ENCODE data around the gene SUN2. TPM values are rescaled to one million over a fixed set of nuclear protein-coding genes. Genes with fewer than 3 reads are reported as not detected.

Gene SUN2
- total and polyA plus RNA-seq, 2 of the 13 experiments (the other 11 are each of a cell fraction or from before 2014, with no cell fraction given) = 45.6 to 56.6 TPM

DNA sequence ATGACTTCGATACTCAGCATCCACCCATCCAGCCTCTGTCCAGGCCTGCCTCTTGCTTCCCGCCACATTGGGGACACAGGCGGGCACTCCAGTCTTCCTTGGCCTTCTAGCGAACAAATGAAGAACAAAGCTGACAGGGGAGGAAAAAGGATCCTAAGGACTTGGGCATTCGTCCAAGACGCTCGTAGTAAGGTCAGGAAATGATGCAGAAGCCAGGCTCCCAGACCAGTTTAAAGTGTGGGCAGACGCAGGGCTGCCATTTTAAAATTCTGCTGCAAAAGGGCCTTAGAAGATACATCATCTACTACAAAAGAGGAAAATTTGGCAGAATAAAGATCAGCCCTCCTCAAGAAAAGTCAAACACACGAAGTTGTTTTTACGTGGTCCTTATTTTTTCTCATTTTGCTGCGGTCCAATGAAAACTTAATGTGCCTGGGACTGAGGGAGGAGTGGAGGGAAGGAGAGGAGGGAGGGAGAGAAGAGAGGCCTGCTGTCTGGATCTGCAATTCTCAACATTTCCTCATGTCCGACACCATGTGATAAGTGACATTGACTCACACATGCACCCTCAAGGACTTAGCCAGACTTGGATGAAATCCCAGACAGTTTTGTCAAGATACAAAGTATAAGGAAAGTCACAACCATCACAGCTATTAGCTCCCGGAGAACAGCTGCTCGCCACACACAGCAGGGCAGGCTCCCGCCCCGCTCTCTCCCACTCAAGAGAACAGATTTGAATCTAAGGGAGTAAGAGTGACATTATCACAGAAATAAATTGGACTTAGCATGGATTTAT is 32.4 kb upstream of the SUN2 start:
- no peak overlapping the region for H3K4me3 ChIP-seq (replicated peaks in 1 of 3; ENCODE audit: insufficient read depth in 1 of 3, low read depth in 2 of 3, low read length in 3 of 3)
- no peaks in the 10 kb centered on the region for H4K20me1 ChIP-seq (ENCODE audit: insufficient read depth, low read length)
- WGBS (ENCODE audit: low lambda C conversion rate) = 85% methylated on average over 16 of the region's 16 CpGs
- H3K36me3 ChIP-seq (replicated peaks in 1 of 2; ENCODE audit: control insufficient read depth in 1 of 2, insufficient read depth in 2 of 2, low read length in 2 of 2) = no peaks in the 10 kb centered on the region
- BruUV-seq (replicated peaks) = no TSS peak
- H2AFZ ChIP-seq (ENCODE audit: low read length) = no peak overlapping the region
- H3K79me2 ChIP-seq (ENCODE audit: insufficient read depth, low read length) = no peaks in the 10 kb centered on the region
- no peak overlapping the region for H3K4me2 ChIP-seq (ENCODE audit: low read depth, low read length)
- H3K4me1 ChIP-seq (ENCODE audit: insufficient read depth, low read length) = peaks cover 7% of the 10 kb centered on the region
- H3K27me3 ChIP-seq (ENCODE audit: control insufficient read depth in 1 of 2, insufficient read depth in 2 of 2, low read length in 2 of 2) = no peaks in the 10 kb centered on the region
- DNase-seq (ENCODE audit: low spot score) = no peak
- CTCF ChIA-PET (ENCODE audit: low intra/inter-chr PET ratio, low total read pairs) = no interaction called here
- no peak for FAIRE-seq
- no peak overlapping the region for H3K9ac ChIP-seq (ENCODE audit: insufficient read depth, low read depth, low read length)
- POLR2A ChIA-PET = no interaction called here
- in situ Hi-C loops (cut with HindIII; ENCODE audit: extremely low pct_ligation_motif_present, low pct_unique_long_range_greater_than_20kb) (no loop called here), intact Hi-C loops (cut with micrococcal nuclease; ENCODE audit: unreplicated experiment) (no loop called here)
- H3K27ac ChIP-seq (ENCODE audit: extremely low read length, insufficient read depth, low read length) = no peak overlapping the region
- no peak for ATAC-seq
- no peaks in the 10 kb centered on the region for H3K9me3 ChIP-seq (ENCODE audit: low read length)
- no peak for TF ChIP-seq STAG1 (CRISPR knock-in tag; IDR thresholded peaks at IDR 0.05)
- TF ChIP-seq ZNF570 (CRISPR knock-in tag; IDR thresholded peaks at IDR 0.05; ENCODE audit: borderline replicate concordance) = no peak
- TF ChIP-seq, protein P1, sequence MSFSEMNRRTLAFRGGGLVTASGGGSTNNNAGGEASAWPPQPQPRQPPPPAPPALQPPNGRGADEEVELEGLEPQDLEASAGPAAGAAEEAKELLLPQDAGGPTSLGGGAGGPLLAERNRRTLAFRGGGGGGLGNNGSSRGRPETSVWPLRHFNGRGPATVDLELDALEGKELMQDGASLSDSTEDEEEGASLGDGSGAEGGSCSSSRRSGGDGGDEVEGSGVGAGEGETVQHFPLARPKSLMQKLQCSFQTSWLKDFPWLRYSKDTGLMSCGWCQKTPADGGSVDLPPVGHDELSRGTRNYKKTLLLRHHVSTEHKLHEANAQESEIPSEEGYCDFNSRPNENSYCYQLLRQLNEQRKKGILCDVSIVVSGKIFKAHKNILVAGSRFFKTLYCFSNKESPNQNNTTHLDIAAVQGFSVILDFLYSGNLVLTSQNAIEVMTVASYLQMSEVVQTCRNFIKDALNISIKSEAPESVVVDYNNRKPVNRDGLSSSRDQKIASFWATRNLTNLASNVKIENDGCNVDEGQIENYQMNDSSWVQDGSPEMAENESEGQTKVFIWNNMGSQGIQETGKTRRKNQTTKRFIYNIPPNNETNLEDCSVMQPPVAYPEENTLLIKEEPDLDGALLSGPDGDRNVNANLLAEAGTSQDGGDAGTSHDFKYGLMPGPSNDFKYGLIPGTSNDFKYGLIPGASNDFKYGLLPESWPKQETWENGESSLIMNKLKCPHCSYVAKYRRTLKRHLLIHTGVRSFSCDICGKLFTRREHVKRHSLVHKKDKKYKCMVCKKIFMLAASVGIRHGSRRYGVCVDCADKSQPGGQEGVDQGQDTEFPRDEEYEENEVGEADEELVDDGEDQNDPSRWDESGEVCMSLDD (CRISPR knock-in tag; IDR thresholded peaks at IDR 0.05; ENCODE audit: borderline replicate concordance) = no peak
- no peak for TF ChIP-seq AKAP8 (CRISPR knock-in tag; IDR thresholded peaks at IDR 0.05)
- TF ChIP-seq, protein P2, sequence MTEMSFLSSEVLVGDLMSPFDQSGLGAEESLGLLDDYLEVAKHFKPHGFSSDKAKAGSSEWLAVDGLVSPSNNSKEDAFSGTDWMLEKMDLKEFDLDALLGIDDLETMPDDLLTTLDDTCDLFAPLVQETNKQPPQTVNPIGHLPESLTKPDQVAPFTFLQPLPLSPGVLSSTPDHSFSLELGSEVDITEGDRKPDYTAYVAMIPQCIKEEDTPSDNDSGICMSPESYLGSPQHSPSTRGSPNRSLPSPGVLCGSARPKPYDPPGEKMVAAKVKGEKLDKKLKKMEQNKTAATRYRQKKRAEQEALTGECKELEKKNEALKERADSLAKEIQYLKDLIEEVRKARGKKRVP (CRISPR knock-in tag; IDR thresholded peaks at IDR 0.05) = no peak
- no peak for TF ChIP-seq YY1 (IDR thresholded peaks at IDR 0.05; ENCODE audit: insufficient read depth, insufficient replicate concordance, low read depth, low read length)
- TF ChIP-seq ZNF883 (CRISPR knock-in tag; IDR thresholded peaks at IDR 0.05; ENCODE audit: not compliant biosample characterization) = no peak
- TF ChIP-seq, protein P3, sequence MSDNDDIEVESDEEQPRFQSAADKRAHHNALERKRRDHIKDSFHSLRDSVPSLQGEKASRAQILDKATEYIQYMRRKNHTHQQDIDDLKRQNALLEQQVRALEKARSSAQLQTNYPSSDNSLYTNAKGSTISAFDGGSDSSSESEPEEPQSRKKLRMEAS (IDR thresholded peaks at IDR 0.05) = no peak
- TF ChIP-seq ZFP90 (CRISPR knock-in tag; IDR thresholded peaks at IDR 0.05; ENCODE audit: borderline replicate concordance) = no peak
- TF ChIP-seq, protein P4, sequence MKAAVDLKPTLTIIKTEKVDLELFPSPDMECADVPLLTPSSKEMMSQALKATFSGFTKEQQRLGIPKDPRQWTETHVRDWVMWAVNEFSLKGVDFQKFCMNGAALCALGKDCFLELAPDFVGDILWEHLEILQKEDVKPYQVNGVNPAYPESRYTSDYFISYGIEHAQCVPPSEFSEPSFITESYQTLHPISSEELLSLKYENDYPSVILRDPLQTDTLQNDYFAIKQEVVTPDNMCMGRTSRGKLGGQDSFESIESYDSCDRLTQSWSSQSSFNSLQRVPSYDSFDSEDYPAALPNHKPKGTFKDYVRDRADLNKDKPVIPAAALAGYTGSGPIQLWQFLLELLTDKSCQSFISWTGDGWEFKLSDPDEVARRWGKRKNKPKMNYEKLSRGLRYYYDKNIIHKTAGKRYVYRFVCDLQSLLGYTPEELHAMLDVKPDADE (CRISPR knock-in tag; IDR thresholded peaks at IDR 0.05) = no peak
- TF ChIP-seq, protein P5, sequence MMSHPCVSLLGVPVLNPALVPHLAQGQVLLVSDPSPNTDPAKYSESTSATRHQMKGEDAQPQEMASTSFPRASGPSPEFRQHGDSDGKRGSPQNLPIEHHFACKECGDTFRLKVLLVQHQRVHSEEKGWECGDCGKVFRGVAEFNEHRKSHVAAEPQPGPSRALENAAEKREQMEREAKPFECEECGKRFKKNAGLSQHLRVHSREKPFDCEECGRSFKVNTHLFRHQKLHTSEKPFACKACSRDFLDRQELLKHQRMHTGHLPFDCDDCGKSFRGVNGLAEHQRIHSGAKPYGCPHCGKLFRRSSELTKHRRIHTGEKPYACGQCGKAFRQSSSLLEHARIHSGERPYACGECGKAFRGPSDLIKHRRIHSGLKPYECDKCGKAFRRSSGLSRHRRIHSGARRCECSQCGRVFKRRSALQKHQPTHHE (CRISPR knock-in tag; IDR thresholded peaks at IDR 0.05; ENCODE audit: borderline replicate concordance) = no peak
- no peak for TF ChIP-seq HIVEP1 (CRISPR knock-in tag; IDR thresholded peaks at IDR 0.05)
- no peak for TF ChIP-seq KLF15 (CRISPR knock-in tag; IDR thresholded peaks at IDR 0.05; ENCODE audit: borderline replicate concordance)
- TF ChIP-seq ZNF225 (CRISPR knock-in tag; IDR thresholded peaks at IDR 0.05) = no peak
- no peak for TF ChIP-seq DMAP1 (CRISPR knock-in tag; IDR thresholded peaks at IDR 0.05)

Measured in HepG2 (cell line).